ENCODE results near the gene PTRH2. TPM values are rescaled to one million over a fixed set of nuclear protein-coding genes. Genes with fewer than 3 reads are reported as not detected.
"Not testable (repeated sequence)": the region's sequence is repeated elsewhere in the genome, so short reads cannot be mapped to it uniquely, and the experiment has no call there.

PTRH2 gene
- total RNA-seq, 2 donors from 2014 or later = 15.4 to 24.8 TPM

GRCh38 chr17:59683283-59683682 is 23.9 kb downstream of the PTRH2 start:
- intact Hi-C loops (cut with DNase I, micrococcal nuclease) = no loop called here
- ATAC-seq = peak; percentile 79
- no peak for DNase-seq

- DNase-seq (no peak), ATAC-seq (no peak)
- intact Hi-C loops (cut with DNase I, micrococcal nuclease) = no loop called here
These were observed 26.9 kb downstream of the PTRH2 start for GRCh38 chr17:59680314-59680713.

GRCh38 chr17:59678918-59679317 is 28.3 kb downstream of the PTRH2 start:
- intact Hi-C loops (cut with DNase I, micrococcal nuclease) = loop anchor here in 1 of 2 donors (10.0 kb wide), 1 partner anchor 376 kb away; no protein-coding TSS in a partner anchor
- ATAC-seq (peak; percentile 62), DNase-seq (no peak)

GRCh38 chr17:59676716-59677115 is 30.5 kb downstream of the PTRH2 start:
- ATAC-seq (peak; percentile 27), DNase-seq (no peak)
- intact Hi-C loops (cut with DNase I, micrococcal nuclease) = loop anchor here in 1 of 2 donors (10.0 kb wide), 1 partner anchor 378 kb away; no protein-coding TSS in a partner anchor

- DNase-seq = no peak
- ATAC-seq = no peak
- intact Hi-C loops (cut with DNase I, micrococcal nuclease) = loop anchor here in 1 of 2 donors (10.0 kb wide), 1 partner anchor 380 kb away; no protein-coding TSS in a partner anchor
These were observed 32.0 kb downstream of the PTRH2 start for GRCh38 chr17:59675231-59675630.

GRCh38 chr17:59671386-59671785 is 35.8 kb downstream of the PTRH2 start:
- ATAC-seq = peak; percentile 19
- DNase-seq = no peak
- intact Hi-C loops (cut with DNase I, micrococcal nuclease) = loop anchor here in 1 of 2 donors (10.0 kb wide), 1 partner anchor 383 kb away; no protein-coding TSS in a partner anchor

GRCh38 chr17:59669944-59670343 is 37.3 kb downstream of the PTRH2 start:
- ATAC-seq (no peak), DNase-seq (no peak)
- intact Hi-C loops (cut with DNase I, micrococcal nuclease) = loop anchor here in 1 of 2 donors (10.0 kb wide), 1 partner anchor 385 kb away; no protein-coding TSS in a partner anchor

- DNase-seq = no peak
- intact Hi-C loops (cut with DNase I, micrococcal nuclease) = no loop called here
- ATAC-seq = peak; percentile 73
These were observed 37.8 kb downstream of the PTRH2 start for GRCh38 chr17:59669411-59669810.

DNA sequence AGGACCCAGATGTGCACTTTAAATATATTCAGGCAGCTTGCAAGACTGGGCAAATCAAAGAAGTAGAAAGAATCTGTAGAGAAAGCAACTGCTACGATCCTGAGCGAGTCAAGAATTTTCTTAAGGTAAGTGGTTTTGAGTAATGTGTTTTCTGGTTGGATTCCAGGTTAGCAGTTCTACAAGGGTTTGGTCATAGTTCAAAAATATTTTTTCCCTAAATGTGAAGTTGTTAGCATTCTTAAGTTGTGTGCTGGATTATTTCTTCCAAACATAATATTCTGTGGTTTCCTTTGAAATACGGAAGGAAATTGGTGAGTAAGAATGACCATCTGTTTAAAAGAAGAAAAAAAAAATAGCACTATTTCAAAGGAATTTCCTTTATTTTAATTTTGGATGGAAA is 38.4 kb downstream of the PTRH2 start:
- DNase-seq = no peak
- intact Hi-C loops (cut with DNase I, micrococcal nuclease) = no loop called here
- ATAC-seq = no peak

DNA sequence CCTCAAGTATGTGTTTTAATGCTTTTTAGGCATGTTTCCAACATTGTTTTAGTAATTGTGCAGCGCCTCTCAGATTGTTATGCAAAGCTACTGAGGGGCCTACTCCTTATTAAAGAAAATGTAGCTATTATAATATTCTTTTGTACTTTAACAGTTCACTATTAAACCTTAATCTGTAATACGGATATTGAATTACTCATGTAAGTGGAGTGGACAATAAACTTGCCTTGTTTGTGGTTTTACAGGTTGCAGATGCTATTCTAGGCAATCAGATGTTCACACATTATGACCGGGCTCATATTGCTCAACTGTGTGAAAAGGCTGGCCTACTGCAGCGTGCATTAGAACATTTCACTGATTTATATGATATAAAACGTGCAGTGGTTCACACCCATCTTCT is 41.0 kb downstream of the PTRH2 start:
- ATAC-seq (peak; percentile 79), DNase-seq (peak; percentile 23 to 63)
- intact Hi-C loops (cut with DNase I, micrococcal nuclease) = no loop called here

- ATAC-seq; intact Hi-C loops (cut with DNase I, micrococcal nuclease); DNase-seq: not testable (repeated sequence)
These were observed 50.6 kb downstream of the PTRH2 start for GRCh38 chr17:59656624-59657023.

GRCh38 chr17:59652119-59652518 is 55.1 kb downstream of the PTRH2 start:
- intact Hi-C loops (cut with DNase I, micrococcal nuclease) = no loop called here
- ATAC-seq (no peak), DNase-seq (no peak)

DNA sequence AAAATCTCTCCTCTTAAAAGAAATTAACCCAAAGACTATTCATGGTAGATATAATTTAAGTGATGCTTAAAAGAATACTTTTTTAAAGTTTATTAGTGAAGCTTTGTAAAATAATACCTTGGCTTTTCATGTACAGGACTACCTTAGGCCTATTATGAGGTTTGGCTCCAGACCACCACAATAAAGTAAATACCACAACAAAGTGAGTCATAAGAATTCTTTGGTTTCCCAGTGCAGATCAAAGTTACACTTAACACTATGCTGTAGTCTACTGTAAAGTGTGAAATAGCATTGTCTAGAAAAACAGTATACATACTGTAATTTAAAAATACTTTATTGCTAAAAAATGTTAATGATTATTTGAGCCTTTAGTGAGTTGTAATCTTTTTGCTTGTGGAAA is 55.9 kb downstream of the PTRH2 start:
- intact Hi-C loops (cut with DNase I, micrococcal nuclease) = no loop called here
- ATAC-seq (no peak), DNase-seq (no peak)

DNA sequence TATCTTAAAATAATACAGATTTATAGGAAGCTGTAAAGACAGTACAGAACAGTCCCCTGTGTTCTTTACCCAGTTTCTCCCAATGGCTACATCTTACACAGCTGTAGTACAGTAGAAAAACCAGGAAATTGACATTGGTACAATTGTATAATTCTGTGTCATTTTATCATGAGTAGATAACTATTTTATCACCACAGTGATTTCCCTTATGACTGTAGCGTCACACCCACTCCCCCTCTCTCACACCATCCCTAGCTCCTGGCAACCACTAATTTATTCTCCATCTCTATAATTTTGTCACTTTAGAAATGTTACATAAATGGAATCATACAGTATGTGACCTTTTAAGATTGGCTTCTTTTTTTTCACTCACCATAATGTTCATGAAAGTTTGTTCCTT is 56.6 kb downstream of the PTRH2 start:
- ATAC-seq (no peak), DNase-seq (no peak)
- intact Hi-C loops (cut with DNase I, micrococcal nuclease) = no loop called here

DNA sequence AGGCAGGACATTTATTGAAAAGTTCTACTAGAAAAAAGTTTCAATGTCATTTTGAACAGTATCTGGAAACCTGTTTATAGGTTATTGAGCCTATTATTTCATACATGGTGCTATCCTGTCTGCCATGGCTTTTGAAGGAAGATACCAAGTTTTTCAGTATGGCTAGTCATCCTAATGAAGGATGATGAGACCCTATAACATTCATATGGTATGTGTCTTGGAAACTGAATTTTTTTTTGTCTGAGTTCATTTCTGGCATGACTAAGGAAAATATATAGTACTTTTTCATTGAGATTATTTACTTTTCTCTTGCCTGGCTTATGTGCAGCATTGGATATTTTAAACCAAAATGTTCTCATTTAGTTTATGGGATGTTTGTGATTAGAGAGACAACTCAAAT is 57.3 kb downstream of the PTRH2 start:
- DNase-seq (no peak), ATAC-seq (no peak)
- intact Hi-C loops (cut with DNase I, micrococcal nuclease) = no loop called here

Other genes with a start within 250 kb of the PTRH2 start
- gene DHX40, start 141.8 kb downstream of the PTRH2 start, total RNA-seq = 10 to 100 TPM; 14.1 to 19.6 TPM
- gene CLTC, start 87.5 kb downstream of the PTRH2 start, total RNA-seq = 100 to 1,000 TPM; 295 to 329 TPM
- gene VMP1, start 224 bp upstream of the PTRH2 start, total RNA-seq = 100 to 1,000 TPM; 213 to 459 TPM
- gene TUBD1, start 185.5 kb upstream of the PTRH2 start, total RNA-seq = 1 to 10 TPM; 6.0 to 6.1 TPM
- 10 to 100 TPM; 27.0 to 29.3 TPM for gene RPS6KB1, start 185.7 kb upstream of the PTRH2 start, total RNA-seq